IMR-90 (cell line): ENCODE data around the gene MPND. TPM values are rescaled to one million over a fixed set of nuclear protein-coding genes. Genes with fewer than 3 reads are reported as not detected.

Source experiments
- ATAC-seq: fragments of 200-7000 bp; cut with Tn5 transposase; 2 replicates; pipeline ENCODE4 v1.9.1; 2020; ENCODE audit warnings: low read depth, mild to moderate bottlenecking, moderate library complexity
- BruUV-seq: library from RNA; stranded (reverse); fragments of 400-500 nt; replicated peaks from 2 replicates; lab custom pipeline; 2021; lab: Mats Ljungman, UMichigan
- CTCF ChIA-PET: fragments of 300-600 bp; formaldehyde crosslinking; extraction: SDS; loops from one replicate; lab custom pipeline; 2021; ENCODE audit warnings: antibody characterized with exemption; lab: Yijun Ruan, JAX
- POLR2A ChIA-PET: fragments of 300-600 bp; sonication (Branson Sonifier 250); formaldehyde crosslinking; loops from one replicate; lab custom pipeline; 2022; ENCODE audit warnings: antibody characterized with exemption; ENCODE audit not compliant: unreplicated experiment; lab: Charles Lee
- DNase-seq: peaks from one replicate; pipeline ENCODE4 v3.0.0; 2013
- H2AFZ ChIP-seq: replicated peaks from 2 replicates; pipeline ENCODE3; 2013; ENCODE audit warnings: low read length, mild to moderate bottlenecking; ENCODE audit not compliant: poor library complexity
- H2AK5ac ChIP-seq: 2 replicates; pipeline ENCODE4 v1.6.1; 2013; ENCODE audit warnings: low read depth, low read length, inconsistent platforms
- H2AK9ac ChIP-seq: replicated peaks from 2 replicates; pipeline ENCODE3; 2013; ENCODE audit warnings: mild to moderate bottlenecking, low read depth, low read length, moderate library complexity; ENCODE audit not compliant: poor library complexity
- H2BK120ac ChIP-seq: 2 replicates; pipeline ENCODE4 v1.6.1; 2013; ENCODE audit warnings: low read depth, low read length, inconsistent platforms
- H2BK15ac ChIP-seq: 3 replicates; pipeline ENCODE4 v1.6.1; 2013; ENCODE audit warnings: low read depth, low read length, inconsistent platforms
- H2BK20ac ChIP-seq: 2 replicates; pipeline ENCODE4 v1.6.1; 2013; ENCODE audit warnings: low read depth, mild to moderate bottlenecking, inconsistent platforms, low read length, moderate library complexity
- H2BK5ac ChIP-seq: 2 replicates; pipeline ENCODE4 v1.6.1; 2013; ENCODE audit warnings: mild to moderate bottlenecking, low read depth, low read length, inconsistent platforms; ENCODE audit not compliant: poor library complexity, severe bottlenecking
- H3K14ac ChIP-seq: replicated peaks from 2 replicates; pipeline ENCODE4 v1.6.1; 2013; ENCODE audit warnings: low read depth, low read length, inconsistent platforms
- H3K18ac ChIP-seq: 2 replicates; pipeline ENCODE4 v1.6.1; 2013; ENCODE audit warnings: low read depth, low read length, control low read depth
- H3K23ac ChIP-seq: 2 replicates; pipeline ENCODE4 v1.6.1; 2013; ENCODE audit warnings: low read depth, low read length, inconsistent platforms
- H3K27ac ChIP-seq: 2 replicates; pipeline ENCODE4 v1.5.1; 2013; ENCODE audit warnings: mild to moderate bottlenecking, control low read depth, low read length; ENCODE audit not compliant: insufficient read depth
- H3K27me3 ChIP-seq: 2 replicates; pipeline ENCODE4 v1.6.1; 2013; ENCODE audit warnings: low read length; ENCODE audit not compliant: control insufficient read depth, insufficient read depth
- H3K36me3 ChIP-seq: 2 replicates; pipeline ENCODE4 v1.6.1; 2013; ENCODE audit warnings: low read length, mixed read lengths; ENCODE audit not compliant: control insufficient read depth, insufficient read depth
- H3K4ac ChIP-seq: 2 replicates; pipeline ENCODE4 v1.6.1; 2013; ENCODE audit warnings: low read depth, low read length, inconsistent platforms
- H3K4me1 ChIP-seq: 2 replicates; pipeline ENCODE4 v1.6.1; 2013; ENCODE audit warnings: low read length, mixed read lengths; ENCODE audit not compliant: control insufficient read depth, insufficient read depth
- H3K4me2 ChIP-seq: 2 replicates; pipeline ENCODE4 v1.6.1; 2013; ENCODE audit warnings: low read depth, mild to moderate bottlenecking, control low read depth, low read length, moderate library complexity
- H3K4me3 ChIP-seq: 2 replicates; pipeline ENCODE4 v1.5.1; 2013; ENCODE audit warnings: low read depth, mild to moderate bottlenecking, control low read depth, low read length, moderate library complexity; ENCODE audit not compliant: insufficient read depth
- H3K56ac ChIP-seq: 2 replicates; pipeline ENCODE4 v1.6.1; 2013; ENCODE audit warnings: low read length, inconsistent platforms; ENCODE audit not compliant: insufficient read depth; ENCODE audit errors: extremely low read depth
- H3K79me1 ChIP-seq, 2 experiments: 2 replicates each; pipeline ENCODE4 v1.6.1; 2013; ENCODE audit warnings: low read length in 2 of 2, inconsistent platforms in 1 of 2, low read depth in 1 of 2
- H3K9ac ChIP-seq: 2 replicates; pipeline ENCODE4 v1.6.1; 2013; ENCODE audit warnings: low read depth, low read length, control low read depth
- H3K9me1 ChIP-seq: 2 replicates; pipeline ENCODE4 v1.6.1; 2013; ENCODE audit warnings: low read length, inconsistent platforms; ENCODE audit not compliant: insufficient read depth
- H3K9me3 ChIP-seq: 2 replicates; pipeline ENCODE4 v1.6.1; 2013; ENCODE audit warnings: low read length; ENCODE audit not compliant: control insufficient read depth, insufficient read depth
- H4K20me1 ChIP-seq: 2 replicates; pipeline ENCODE4 v1.6.1; 2013; ENCODE audit warnings: low read length, inconsistent platforms; ENCODE audit not compliant: insufficient read depth
- H4K5ac ChIP-seq: 2 replicates; pipeline ENCODE4 v1.6.1; 2013; ENCODE audit warnings: mild to moderate bottlenecking, low read depth, low read length, control low read depth
- H4K8ac ChIP-seq, 2 experiments: 2 replicates each; pipeline ENCODE4 v1.6.1; 2013; ENCODE audit warnings: low read depth in 2 of 2, low read length in 2 of 2, control low read depth in 1 of 2, inconsistent platforms in 1 of 2
- H4K91ac ChIP-seq: 2 replicates; pipeline ENCODE4 v1.6.1; 2013; ENCODE audit warnings: low read depth, low read length, inconsistent platforms; ENCODE audit not compliant: insufficient read depth
- CEBPB ChIP-seq: IDR thresholded peaks from 2 replicates; pipeline ENCODE4 v1.6.1; 2012; ENCODE audit warnings: low read depth, low read length, improper control_type of control experiment
- NFE2L2 ChIP-seq: fragments of 150-350 bp; IDR thresholded peaks from 2 replicates; pipeline ENCODE4 v1.6.1; 2016; ENCODE audit warnings: low read depth, mild to moderate bottlenecking, low read length
- WGBS, 2 experiments: methylation state at CpG; one replicate each; pipeline versions ENCODE4 v1.1.5 to v1.1.7; 2013; ENCODE audit warnings: missing lambda C conversion rate in 2 of 2; ENCODE audit not compliant: insufficient read length in 1 of 2; ENCODE audit errors: extremely low coverage in 2 of 2; 5-methylcytosine and 5-hydroxymethylcytosine counted together
- dilution Hi-C: fragments of 300-500 bp; cut with HindIII; formaldehyde crosslinking; loops from one replicate; pipeline ENCODE4 v1.14.3; 2018; ENCODE audit warnings: low sequenced_read_pairs; ENCODE audit not compliant: unreplicated experiment
- in situ Hi-C: fragments of 300-500 bp; cut with MboI; formaldehyde crosslinking; loops from 3 replicates; pipeline ENCODE4 v1.14.3; 2019; ENCODE audit warnings: low sequenced_read_pairs, inconsistent platforms, mixed read lengths
- intact Hi-C: fragments of 100-400 bp; cut with micrococcal nuclease; formaldehyde crosslinking; loops from 2 replicates; pipeline ENCODE4 v1.10.0; 2022
- polyA plus RNA-seq, 3 experiments: library from polyadenylated mRNA; depleted of rRNA; stranded (reverse); fragments of >200 nt; gene quantifications; 2 replicates each; pipeline ENCODE4 v1.2.3, GENCODE V29; 2012; ENCODE audit warnings: low replicate concordance in 1 of 3
- total RNA-seq: library from RNA; depleted of rRNA; stranded (reverse); fragments of >200 nt; gene quantifications from 2 replicates; pipeline ENCODE4 v1.2.3, GENCODE V29; 2012

MPND gene
- total and polyA plus RNA-seq, 2 of the 4 experiments (the other 2 are of a cell fraction), result 2.3 to 8.1 TPM

GRCh38 chr19:4342314-4342614, 1.1 kb upstream of the MPND start:
- peak overlapping the region; percentile 87; the same call in 1 of the 2 replicates for H2AK5ac ChIP-seq
- H3K56ac ChIP-seq, result no peak overlapping the region
- peak overlapping the region; percentile 86 for H3K4me2 ChIP-seq
- intact Hi-C loops, result no loop called here
- peak overlapping the region; percentile 80 for H3K4ac ChIP-seq
- TF ChIP-seq NFE2L2 (no peak), CEBPB (no peak)
- H3K9me3 ChIP-seq, result no peaks in the 10 kb centered on the region
- H2BK120ac ChIP-seq, result no peak overlapping the region
- H4K8ac ChIP-seq, result peak overlapping the region; percentile 71 to 99
- 0 out of 2 replicates have a peak, but pooled peaks cover 2% of the 10 kb centered on the region for H3K9me1 ChIP-seq
- peak overlapping the region; percentile 2; the same call in 1 of the 2 replicates for H3K23ac ChIP-seq
- no TSS peak for BruUV-seq
- peak overlapping the region; percentile 86 for H2AK9ac ChIP-seq
- no peak for DNase-seq
- peaks cover 5% of the 10 kb centered on the region for H3K36me3 ChIP-seq
- in situ Hi-C loops, result no loop called here
- H3K79me1 ChIP-seq, result peaks cover 7 to 11% of the 10 kb centered on the region in 2 experiments; a peak in 2 of 4 replicates
- H3K4me1 ChIP-seq, result peaks cover 10% of the 10 kb centered on the region
- H3K27me3 ChIP-seq, result no peaks in the 10 kb centered on the region
- no peak overlapping the region for H2BK20ac ChIP-seq
- H3K27ac ChIP-seq, result peak overlapping the region; percentile 77
- 0% methylated on average over 1 of the region's 10 CpGs; no CpG with 5 or more reads in 1 of the 2 experiments for WGBS, 2 experiments
- ChIA-PET POLR2A (interaction anchor here (0.6 kb wide), 1 partner anchor 12 kb away, joined by 3 read pairs; no protein-coding TSS in a partner anchor), CTCF (interaction anchor here (0.6 to 3.1 kb wide), 2 partner anchors 10 to 743 kb away, joined by 3 to 29 read pairs; no protein-coding TSS in a partner anchor)
- peak overlapping the region; percentile 79 for H3K14ac ChIP-seq
- H2BK15ac ChIP-seq, result no peak overlapping the region
- peak overlapping the region; percentile 78 for H4K91ac ChIP-seq
- peak overlapping the region; percentile 72 for H2BK5ac ChIP-seq
- dilution Hi-C loops, result no loop called here
- peak overlapping the region; percentile 40; the same call in 1 of the 2 replicates for H3K18ac ChIP-seq
- ATAC-seq, result peak; percentile 2
- peak overlapping the region; percentile 78 for H3K9ac ChIP-seq
- H2AFZ ChIP-seq, result peak overlapping the region; percentile 99
- H4K5ac ChIP-seq, result peak overlapping the region; percentile 84
- no peaks in the 10 kb centered on the region for H4K20me1 ChIP-seq
- H3K4me3 ChIP-seq, result peak overlapping the region; percentile 67
